Hematopoietic multipotent progenitor cell treated with erythropoietin and hydrocortisone succinate and interleukin-3 and kit ligand, for 4 days (in vitro differentiated cells): ENCODE data around the gene SMAD1.
"Not testable (repeated sequence)": the region's sequence is repeated elsewhere in the genome, so short reads cannot be mapped to it uniquely, and the experiment has no call there.

Source experiments
- DNase-seq: peaks from one replicate; pipeline ENCODE4 v3.0.0-alpha.2; 2015

The SMAD1 gene

DNA sequence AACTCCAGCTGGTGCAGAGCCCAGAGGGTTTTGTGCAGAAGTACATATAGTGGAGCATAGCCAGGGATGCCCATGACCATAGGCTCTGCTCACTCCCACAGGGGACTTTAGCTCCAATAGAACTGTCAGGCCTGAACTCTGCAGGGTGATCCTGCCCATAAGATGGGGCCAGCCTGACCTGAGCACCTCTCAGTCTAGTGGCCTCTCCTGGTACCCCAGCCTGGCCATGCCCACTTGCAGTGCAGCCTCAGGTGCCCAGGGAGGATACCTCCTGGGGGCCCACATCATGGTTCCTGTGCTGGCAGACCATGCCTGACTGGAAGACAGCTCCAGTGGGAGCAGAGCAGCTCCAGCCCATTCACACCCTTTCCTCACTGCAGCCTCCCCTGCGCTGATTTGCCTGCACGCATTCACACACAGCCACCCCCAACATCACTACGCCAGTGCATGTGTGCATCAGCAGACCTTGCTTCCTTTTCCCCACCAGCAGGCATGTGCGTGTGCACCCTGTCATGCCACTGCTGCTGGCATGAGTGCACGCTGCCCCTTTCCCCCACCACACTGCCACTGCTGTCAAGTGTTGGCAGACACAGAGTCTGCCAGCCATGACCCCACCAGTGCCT, 84.5 kb downstream of the SMAD1 start:
- DNase-seq: no peak

DNA sequence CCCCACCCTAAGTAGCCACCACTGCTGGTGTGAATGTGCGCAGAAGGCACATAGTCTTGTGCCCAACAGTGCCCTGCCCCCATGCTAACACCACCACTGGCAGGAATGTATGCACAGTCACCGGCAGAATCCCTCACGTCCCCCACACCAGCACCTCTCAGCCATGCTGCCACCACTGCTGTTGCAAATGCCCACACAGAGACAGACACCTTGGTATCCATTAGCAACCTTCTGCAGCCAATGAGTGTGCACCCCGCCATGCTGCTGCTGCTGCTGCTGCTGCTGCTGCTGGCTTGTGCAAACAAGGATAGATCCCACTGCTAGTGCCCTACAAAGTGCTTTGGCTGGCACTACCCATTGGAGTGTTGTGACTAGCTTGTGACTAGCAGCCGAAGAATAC, 85.1 kb downstream of the SMAD1 start:
- no peak for DNase-seq

- DNase-seq: no peak
Measured at GRCh38 chr4:145567516-145567915, 85.9 kb downstream of the SMAD1 start.

DNA sequence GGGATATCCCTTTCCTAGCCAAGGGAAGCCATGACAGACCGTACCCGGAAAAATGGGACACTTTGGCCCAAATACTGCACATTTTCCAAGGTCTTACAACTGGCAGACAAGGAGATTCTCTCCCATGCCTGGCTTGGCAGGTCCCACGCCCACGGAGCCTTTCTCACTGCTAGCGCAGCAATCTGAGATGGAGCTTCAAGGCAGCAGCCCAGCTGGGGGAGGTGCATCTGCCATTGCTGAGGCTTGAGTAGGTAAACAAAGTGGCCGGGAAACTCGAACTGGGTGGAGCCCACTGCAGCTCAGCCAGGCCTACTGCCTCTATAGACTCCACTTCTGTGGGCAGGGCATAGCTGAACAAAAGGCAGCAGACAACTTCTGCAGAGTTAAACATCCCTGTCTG, 92.9 kb downstream of the SMAD1 start:
- DNase-seq: not testable (repeated sequence)

GRCh38 chr4:145580906-145581305, 99.3 kb downstream of the SMAD1 start:
- no peak for DNase-seq

GRCh38 chr4:145583191-145584055, 101.8 kb downstream of the SMAD1 start:
- DNase-seq: no peak

- no peak for DNase-seq
Measured at GRCh38 chr4:145587088-145587754, 105.6 kb downstream of the SMAD1 start.

DNA sequence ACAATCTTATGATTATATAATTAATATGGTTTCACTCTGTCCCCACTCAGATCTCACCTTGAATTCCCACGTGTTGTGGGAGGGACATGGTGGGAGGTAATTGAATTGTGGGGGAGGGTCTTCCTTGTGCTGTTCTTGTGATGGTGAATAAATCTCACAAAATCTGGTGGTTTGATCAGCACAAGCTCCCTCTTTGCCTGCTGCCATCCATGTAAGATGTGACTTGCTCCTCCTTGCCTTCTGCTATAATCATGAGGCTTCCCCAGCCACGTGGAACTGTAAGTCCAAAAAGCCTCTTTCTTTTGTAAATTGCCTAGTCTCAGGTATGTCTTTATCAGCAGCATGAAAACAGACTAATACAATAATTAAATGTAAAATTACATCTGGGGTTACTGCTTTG, 107.7 kb downstream of the SMAD1 start:
- DNase-seq: not testable (repeated sequence)

- peak; percentile 23 for DNase-seq
Measured at GRCh38 chr4:145589916-145590702, 108.5 kb downstream of the SMAD1 start.

GRCh38 chr4:145602129-145602760, 120.6 kb downstream of the SMAD1 start:
- DNase-seq: no peak

- no peak for DNase-seq
Measured at GRCh38 chr4:145605941-145606340, 124.3 kb downstream of the SMAD1 start.
